ENCODE data around the gene RAB39B.

RAB39B gene

DNA sequence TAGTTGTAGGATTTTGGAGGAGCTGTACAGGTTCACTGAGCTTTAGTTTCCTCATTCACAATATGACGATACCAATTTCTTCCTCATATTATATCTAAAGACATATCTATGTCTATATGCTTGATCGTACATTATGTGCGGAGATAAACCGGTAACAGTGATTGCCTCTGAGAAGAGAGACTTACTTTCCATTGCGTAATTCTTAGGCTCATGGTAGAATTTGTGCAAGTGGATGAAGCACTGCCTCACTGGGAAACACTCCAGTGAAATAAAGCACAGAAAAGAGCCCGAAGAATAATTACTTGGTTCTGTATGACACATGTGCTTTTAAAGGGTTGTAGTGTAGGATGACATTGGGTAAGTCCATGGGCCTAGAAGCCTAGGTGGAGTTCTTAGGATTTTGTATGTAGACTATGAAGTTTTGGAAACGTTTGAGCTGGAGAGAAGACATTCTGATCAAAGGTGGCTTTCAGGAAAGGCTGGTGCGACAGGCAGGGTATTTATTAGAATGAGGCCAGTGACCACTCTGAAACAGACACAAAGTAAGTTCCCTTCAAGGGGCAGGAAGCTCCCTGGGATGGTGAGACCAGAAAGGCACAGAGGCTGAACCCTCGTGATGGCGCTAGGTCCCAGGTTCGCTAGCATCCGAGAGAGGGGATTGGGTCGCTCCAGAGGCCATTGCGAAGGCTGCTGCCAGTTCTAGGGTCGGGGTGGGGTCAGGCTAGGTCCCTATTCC, 48.7 kb downstream of the RAB39B start:
- DNase-seq: no peak

DNA sequence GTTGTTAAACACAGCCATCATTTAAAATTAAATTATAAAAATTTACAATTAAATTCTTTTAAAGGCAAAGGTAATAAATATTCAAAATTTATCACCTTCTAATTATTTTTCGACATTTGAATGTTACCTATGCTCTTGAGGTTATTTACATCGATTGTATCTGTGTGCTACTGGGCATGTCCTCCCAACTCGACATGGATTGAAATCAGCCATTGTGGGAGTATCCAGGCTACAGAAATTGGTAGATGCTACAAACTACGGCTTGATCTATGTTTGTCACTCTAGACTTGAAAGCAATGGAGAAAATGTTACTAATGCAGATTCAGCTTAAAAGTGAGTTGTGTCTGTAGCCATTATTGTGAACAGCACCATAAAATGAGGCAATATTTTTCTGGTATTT, 50.6 kb downstream of the RAB39B start:
- DNase-seq: no peak

DNA sequence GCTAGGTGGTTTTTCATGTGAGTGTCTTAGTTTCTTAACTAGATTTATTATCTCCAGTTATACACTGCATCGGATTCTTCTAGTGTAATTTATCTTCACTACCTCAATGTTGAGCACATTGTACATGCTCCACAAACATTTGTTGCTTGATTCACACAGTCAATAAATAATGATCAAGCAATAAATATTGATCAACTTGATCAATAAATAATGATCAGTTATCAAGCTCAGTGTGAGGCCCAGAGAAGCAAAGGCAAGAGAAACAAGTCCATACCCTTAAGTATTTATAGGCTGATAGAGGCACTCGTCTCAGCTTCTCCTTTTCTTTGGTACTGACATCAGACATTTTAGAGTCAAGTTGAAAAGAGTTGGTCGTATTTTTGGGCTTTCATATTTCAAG, 53.1 kb downstream of the RAB39B start:
- no peak for DNase-seq

Data from NCI-H187 treated with DMSO at 0.1 percent for 48 hours (cell line).